Measurements from ENCODE around the gene ITGAD.

ITGAD gene

DNA sequence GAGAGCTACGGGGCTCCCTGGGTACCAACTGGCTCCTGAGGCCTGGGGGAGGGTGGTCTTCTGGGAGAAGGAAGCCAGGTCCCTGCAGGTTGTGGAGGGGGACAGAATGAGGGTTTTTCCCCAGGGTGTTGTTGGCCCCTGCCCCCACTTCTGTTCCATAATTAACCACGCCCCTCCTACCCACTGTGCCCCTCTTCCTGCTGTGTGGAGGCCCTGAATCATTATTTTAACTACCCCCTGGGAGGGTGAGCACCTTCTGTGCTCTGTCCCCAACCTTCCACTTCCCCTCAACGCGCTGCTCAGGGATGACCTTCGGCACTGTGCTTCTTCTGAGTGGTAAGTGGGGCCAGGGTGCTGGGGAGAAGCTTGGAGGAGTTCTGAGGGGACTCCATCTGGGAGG lies at the start of gene ITGAD:
TSS of gene ITGAD (plus strand) at position 280 of the 400 bp plus-strand sequence. CDS start at position 306, 26 bp downstream.
- no peak for DNase-seq (ENCODE audit: low read depth)

DNA sequence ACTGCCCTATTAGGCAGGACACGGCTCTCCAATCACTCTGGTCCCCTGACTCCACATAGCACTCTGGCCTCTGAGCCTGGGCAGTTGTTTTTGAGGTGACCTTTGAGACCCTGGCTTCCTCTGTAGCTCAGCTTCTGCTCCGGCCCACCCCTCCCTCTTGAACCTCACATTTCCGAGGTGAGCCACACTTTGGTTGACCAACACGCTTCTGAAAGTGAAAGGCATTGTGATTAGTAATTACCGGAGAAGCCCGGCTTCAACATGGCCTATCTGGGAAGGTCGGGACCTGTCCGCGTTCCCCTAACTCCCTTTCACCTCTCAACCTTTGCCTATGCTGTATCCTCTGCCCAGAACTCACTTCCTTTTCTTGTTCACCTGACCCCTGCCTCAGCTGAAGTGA lies 48.4 kb upstream of the ITGAD start:
- DNase-seq (ENCODE audit: low read depth), result no peak

DNA sequence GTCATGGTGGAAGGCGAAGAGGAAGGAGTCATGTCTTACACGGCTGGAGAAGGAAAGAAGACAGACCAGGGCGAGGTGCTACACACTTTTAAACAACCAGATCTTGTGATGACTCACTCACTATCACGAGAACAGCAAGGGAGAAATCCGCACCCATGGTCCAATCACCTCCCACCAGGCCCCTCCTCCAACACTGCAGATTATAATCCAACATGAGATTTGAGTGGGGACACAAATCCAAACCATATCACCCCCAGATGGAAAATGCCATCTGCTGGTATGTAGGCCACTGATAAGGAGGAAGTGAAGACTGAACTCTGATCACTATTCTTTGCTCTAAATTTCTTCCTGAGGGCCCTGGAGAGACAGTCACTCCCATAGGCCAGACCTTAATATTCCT lies 45.7 kb upstream of the ITGAD start:
- DNase-seq (ENCODE audit: low read depth), result no peak

DNA sequence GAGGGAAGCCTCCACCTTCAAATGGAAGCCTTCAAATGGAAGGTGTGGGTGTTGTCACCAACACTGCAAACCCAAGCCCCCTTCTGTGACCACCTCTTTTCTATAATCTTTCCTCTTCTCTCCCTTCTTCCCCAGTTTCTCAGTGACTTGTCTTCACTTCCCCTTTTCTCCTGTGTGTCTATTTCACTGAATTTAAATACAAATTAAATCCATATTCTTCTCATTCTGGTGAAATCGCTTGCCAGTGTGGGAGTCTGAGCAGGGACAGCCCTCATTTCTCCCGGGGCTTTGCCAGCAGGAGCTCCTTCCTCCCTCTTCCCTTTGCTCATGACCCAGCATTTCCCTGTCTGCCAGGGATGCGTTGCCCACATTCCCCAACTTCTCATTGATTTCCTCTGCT lies 44.6 kb upstream of the ITGAD start:
- DNase-seq (ENCODE audit: low read depth), result no peak

DNA sequence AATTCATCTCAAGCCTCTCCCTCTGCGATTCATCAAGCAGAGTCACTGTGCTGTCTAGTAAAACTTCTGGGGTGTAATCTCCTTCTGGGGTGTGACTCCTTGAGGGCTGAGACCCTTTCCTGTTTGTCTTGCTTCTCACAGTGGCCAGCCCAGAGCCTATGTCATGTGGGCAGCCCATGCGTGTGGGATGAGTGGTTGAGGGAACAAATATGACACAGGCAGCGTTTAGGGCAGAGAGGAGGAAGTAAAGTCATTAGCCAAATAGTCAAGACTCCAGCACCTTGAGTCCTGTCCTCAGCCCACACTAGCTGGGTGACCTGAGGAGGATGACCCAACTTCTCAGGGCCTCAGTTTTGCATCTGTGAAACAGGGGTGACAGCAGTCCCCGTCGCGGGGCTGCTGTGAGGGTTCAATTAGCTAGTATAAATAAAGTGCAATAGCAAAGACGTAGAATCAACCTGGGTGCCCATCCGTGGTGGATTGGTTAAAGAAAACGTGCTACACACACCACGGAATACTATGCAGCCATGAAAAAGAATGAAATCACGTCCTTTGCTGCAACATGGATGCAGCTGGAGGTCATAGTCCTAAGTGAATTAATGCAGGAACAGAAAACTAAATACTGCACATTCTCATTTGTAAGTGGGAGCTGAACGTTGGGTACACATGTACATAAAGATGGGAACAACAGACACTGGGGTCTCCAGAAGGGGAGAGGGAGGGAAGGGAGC lies 42.7 kb upstream of the ITGAD start:
- no peak for DNase-seq (ENCODE audit: low read depth)

DNA sequence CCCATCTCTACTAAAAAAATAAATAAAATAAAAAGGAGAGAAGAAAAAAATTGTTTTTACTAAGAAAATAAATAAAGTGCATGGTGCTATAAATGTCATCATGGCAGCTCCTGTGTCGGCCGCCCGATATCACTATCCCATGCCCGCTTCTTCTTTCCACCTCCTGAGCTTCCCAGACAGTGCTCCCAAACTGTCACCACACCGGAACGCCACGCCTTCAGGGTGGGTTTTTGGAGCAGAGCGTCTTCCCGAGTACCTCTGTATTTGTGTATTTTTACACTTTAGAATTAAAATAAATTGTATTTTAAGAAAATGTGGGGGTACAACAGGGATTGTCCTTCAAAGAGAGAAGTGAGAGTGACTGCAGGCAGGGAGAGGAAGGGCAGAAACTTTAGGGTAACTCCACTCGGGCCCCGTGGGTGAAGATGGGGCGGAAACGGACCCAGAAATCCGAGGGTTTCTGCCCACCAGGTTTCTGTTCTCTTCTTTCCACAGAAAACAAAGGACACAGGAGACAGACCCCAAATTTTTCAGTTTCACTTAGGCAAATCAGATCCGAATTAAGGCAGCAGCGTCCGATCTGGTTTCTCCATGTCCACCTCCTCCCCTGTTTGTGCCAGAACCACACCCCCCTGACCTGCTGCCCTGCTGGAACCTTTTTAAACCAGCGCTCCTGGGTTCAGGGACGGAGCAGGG lies 41.7 kb upstream of the ITGAD start:
- DNase-seq (ENCODE audit: low read depth), result no peak

DNA sequence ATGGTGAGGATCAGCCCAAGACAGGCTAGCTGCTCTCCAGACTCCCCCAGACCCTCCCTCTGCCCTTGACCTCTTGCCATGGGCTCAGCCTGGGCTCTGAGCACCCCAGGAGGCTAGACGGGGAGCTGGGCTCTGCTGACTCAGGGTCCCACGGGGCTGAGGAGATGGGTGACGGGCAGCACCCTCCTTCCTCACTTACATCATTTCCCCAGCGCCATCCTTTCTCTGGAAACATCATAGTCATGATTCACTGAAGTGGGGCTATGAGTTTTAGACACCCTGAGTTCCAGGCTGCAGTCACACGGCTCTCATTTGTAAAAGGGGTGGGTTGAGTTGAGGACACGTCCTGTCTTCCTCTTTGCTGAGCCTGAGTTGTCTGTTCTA lies 41.2 kb upstream of the ITGAD start:
- DNase-seq (ENCODE audit: low read depth), result no peak

DNA sequence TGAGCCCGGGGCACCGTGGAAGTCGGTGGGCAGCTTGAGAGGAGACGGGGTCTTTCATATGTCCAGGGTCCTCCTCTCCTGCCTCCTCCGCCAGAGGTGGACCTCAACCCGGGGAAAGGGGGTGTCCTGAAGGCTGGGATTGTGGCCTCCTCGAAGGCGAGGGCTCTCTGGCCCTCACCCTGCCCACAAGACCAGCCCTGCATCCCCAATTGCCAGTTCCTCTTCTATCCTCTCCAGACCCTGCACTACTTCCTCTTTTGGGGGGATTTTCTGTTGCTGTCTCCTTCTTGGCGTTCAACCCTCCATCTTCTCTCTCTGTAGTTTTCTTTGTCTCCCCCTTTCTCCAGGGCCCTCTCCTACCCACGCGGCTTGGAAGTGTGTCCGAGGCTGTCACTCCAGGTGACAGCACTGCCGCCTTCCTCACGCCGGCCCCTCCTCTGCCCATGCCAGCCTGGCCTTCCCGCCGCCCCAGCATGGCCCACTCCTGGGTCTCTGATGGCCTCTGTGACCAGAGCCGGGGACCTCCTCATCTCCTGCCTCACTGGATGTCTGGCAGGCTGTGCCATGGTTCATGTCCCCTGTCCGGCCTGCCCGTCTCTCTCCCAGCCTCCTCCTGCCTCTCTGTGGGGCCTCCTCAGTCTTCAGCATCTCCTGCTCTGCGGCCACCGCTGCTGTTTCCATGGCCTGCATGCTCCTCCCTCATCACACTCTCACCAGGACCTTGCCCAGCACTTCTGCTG lies 40.6 kb upstream of the ITGAD start:
- no peak for DNase-seq (ENCODE audit: low read depth)

DNA sequence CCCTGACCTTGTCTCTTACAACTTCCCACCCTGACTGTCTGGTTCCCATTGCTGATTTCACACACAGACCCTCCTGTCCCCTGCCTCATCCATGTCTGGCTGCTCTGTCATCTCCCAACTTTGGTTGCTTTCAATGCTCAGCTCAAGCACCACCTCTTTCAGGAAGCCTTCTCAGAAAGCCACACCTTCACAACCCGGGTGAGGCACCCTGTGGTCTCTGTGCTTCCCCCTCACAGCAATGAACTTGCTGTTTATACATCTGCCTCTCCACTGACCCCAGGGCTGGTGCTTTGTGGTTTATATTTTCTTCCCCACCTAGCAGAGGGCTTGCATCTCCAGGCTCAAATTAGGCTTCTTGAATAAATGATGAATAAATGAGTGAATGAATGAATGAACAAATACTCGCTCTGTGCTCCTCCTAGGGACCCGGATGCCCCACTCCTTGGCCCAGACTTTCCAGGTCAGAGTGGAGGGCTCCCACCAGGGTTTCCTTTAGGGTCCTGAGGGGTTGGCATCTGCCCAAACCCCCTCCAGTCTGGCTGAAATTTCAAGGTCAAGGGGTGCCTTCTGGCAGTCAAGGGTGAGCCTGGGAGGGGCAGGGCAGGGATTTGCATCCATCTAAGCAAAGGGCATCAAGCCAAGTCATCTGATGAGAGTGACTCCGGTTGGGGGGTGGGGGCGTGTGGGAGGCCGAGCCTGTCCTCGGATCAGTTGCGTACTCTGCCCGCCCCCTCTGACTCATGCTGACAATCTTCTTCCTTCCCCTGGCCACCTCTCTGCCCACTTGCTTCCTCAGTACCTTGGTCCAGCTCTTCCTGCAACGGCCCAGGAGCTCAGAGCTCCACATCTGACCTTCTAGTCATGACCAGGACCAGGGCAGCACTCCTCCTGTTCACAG lies 38.5 kb upstream of the ITGAD start, which contains the start of gene ITGAX:
TSS of gene ITGAX (plus strand) at position 783 of the 898 bp plus-strand sequence. CDS start at position 862, 79 bp downstream.
- DNase-seq (ENCODE audit: low read depth), result no peak

DNA sequence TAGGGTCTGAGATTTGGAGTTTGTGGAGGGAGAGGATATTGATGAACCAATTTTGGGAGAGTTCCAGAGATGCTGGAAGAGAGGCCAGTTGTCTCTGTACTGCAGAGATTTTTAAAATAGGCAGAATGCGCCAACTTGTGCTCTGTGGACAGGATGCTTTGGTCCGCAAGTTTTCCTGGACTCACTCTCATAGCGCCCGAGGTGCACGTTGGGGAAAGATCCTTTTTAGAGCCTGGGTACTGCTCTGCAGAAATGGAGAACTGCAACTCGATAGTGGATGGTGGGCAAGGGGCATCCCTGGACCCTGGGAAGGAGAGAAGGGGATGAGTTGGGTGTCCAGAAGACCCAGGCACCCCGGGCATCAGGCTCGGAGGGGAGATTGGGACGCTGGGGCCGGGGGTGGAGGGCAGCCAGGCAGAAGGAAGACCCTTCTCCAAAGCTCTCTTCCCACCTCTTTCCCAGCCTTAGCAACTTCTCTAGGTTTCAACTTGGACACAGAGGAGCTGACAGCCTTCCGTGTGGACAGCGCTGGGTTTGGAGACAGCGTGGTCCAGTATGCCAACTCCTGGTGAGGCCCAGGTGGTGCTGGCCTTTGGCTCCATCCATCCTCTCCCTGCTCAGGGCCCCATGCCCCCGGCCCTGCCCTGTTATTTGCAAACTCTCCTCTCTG lies 37.6 kb upstream of the ITGAD start:
- no peak for DNase-seq (ENCODE audit: low read depth)

DNA sequence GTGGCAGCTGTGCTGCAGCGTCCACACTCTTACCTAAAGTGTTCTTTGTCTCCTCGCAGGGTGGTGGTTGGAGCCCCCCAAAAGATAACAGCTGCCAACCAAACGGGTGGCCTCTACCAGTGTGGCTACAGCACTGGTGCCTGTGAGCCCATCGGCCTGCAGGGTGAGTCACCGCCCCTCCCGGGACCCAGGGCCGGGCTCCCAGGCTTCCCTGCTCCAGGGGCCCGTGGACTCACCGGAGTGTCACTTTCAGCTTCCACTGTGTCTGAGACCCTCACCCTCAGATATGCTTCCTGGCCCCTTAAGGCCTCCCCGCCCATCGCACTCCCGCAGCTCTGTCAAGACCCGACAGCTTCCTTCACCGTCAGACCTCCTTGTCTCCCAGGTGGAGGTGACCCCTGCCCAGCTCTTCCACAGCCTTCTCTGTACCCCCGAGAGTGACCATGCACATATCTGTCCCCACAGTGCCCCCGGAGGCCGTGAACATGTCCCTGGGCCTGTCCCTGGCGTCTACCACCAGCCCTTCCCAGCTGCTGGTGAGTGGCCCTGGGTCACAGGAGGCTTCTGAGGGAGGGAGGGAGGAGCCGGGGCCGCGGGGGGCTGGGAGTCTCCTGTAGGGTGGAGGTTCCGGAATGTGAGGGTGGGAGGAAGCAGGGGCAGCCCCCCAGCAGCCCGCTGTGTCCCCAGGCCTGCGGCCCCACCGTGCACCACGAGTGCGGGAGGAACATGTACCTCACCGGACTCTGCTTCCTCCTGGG lies 36.4 kb upstream of the ITGAD start:
- no peak for DNase-seq (ENCODE audit: low read depth)

DNA sequence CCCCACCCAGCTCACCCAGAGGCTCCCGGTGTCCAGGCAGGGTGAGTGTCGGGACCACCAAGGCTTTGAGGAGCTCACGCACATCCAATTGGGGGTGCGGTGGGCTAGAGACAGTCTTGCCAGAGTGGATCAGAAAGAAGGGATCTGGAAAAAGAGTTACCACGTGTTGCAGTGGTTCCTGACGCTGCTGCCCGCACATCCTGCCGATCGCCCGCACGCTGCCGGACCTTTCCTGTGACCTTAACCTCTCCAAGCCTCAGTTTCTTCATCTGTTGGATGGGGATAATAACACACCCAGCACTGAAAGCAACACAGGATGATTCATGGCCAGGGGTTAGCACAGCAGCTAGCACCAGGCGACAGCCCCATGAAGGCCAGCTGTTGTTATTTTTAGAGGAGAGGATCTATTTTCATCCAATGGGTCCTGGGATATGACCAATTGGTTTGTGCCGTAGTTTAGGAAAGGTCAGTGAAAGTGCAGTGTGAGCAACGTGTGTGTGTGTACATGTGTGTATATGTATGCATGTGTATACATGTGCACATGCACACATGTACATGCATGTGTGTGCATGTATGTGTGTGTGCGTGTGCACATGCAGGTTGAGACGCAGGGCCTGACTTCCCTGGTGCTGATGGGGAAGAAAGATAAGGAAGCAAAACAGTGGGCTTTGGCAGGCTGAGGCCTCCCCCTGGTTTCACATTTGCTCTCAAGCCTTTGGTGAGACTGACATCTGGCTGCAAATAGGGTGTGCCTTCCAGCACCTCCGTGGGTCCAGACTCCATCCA lies 35.6 kb upstream of the ITGAD start:
- DNase-seq (ENCODE audit: low read depth), result no peak

DNA sequence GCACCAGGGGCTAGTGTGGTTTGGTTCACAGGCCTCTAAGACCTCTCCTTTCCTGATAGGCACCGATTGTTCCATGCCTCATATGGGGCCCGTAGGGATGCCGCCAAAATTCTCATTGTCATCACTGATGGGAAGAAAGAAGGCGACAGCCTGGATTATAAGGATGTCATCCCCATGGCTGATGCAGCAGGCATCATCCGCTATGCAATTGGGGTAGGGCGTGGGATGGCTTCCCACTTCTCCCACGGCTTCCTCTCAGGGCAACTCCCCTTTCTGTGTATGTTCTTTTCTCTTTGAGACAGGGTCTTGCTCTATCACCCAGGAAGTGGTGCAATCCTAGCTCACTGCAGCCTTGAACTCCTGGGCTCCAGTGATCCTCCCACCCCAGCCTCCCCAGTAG lies 32.9 kb upstream of the ITGAD start:
- no peak for DNase-seq (ENCODE audit: low read depth)

DNA sequence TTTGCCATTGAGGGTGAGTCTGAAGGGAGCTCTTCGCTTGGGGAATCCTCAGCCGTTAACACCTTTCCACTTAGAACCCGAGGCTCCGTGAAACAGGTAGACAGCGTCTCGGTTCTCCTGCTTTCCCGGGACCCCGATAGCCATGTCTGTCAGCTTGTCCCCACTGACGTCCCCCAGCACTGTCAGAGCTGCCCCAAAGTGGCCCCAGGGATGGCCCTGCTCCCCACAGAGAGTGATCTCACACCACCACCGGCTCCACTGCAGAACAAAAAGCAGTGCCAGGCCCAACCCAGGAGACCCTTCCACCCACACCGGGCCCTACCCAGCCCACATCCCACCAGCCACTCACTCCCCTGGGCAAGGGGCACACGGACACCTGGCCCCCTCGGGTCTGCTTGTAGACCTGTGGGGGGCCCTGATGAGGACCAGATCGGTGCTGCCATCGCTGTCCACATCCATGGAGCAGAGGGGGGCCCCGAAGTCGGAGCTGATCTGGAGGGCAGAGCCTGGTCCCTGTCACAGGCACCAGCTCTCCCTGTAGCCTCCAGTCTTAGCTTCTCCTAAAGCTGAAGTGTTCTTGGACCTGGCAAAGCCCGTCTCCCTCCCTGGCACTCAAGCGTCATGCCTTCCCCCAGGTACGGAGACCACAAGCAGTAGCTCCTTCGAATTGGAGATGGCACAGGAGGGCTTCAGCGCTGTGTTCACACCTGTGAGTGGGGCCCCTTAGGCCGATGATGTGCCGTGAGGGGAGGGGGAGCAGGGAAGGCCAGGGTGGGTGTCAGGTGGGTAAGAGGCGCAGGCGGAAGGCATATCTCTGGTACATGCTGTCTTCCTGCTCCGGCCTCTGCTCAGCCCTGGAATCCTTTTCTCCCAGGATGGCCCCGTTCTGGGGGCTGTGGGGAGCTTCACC lies 31.7 kb upstream of the ITGAD start:
- no peak for DNase-seq (ENCODE audit: low read depth)

DNA sequence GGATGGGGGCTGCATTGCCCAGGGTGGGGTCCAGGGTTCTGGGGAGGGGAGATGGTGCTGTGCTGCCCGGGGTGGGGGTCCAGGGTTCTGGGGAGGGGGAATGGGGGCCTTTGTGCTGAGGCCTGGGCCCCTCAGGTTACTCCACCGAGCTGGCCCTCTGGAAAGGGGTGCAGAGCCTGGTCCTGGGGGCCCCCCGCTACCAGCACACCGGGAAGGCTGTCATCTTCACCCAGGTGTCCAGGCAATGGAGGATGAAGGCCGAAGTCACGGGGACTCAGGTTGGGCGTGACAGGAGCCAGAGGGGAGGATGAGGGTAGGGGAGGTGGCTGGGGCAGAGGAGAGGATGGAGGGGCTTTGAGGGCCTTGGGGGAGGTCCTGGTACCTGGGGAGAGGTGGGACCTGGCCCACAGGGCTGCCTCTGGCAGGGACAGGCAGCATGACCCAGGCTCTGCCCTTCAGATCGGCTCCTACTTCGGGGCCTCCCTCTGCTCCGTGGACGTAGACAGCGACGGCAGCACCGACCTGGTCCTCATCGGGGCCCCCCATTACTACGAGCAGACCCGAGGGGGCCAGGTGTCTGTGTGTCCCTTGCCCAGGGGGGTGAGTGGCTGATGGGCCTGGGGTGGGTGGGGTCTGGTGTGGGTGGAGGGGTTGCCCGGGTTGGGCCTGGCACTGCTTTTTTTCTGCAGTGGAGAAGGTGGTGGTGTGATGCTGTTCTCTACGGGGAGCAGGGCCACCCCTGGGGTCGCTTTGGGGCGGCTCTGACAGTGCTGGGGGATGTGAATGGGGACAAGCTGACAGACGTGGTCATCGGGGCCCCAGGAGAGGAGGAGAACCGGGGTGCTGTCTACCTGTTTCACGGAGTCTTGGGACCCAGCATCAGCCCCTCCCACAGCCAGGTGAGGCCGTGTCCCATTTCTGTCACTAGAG lies 30.4 kb upstream of the ITGAD start:
- no peak for DNase-seq (ENCODE audit: low read depth)

DNA sequence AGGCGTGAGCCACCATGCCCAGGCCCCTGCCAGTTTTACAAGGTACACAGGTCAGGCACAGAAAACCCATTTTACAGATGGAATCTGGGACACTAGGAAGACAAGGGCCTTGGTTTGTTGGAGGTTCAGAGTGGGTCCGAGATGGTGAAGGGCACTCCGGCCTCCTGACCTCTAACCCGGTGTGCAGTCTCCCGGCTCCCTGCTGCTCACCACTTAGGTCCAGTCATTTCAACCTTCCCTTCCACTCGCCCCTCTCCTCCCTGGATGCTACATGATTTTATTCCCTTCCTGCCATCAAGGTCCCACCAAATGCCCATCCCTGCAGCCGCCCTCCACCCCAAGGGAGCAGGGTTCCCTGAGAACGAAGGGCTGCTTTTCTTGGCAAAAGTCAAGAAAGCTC lies 29.4 kb upstream of the ITGAD start:
- DNase-seq (ENCODE audit: low read depth), result no peak

DNA sequence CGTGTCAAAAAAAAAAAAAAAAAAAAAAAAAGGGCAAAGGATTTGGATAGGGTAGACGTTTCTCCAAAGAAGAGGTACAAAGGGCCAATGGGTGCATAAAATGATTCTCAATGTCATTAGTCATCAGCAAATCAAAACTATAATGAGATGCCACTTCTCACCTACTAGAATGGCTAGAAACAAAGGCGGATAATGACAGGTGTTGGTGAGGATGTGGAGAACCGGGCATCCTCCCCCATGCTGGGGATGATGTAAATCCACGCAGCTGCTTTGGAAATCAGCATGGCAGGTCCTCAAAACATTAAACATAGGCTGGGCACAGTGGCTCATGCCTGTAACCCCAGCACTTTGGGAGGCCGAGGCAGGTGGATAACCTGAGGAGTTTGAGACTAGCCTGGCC lies 28.7 kb upstream of the ITGAD start:
- no peak for DNase-seq (ENCODE audit: low read depth)

All from stimulated activated CD8-positive, alpha-beta memory T cell treated with anti-CD3 and anti-CD28 coated beads, Interleukin-15, amount 100 ng/mL, for 1 hour (primary cell).